H54 (cell line): ENCODE results near the gene RABL3.
"Not testable (repeated sequence)": the region's sequence is repeated elsewhere in the genome, so short reads cannot be mapped to it uniquely, and the experiment has no call there.

ENCODE experiments used
- DNase-seq: peaks from one replicate; pipeline ENCODE4 v3.0.0; 2011; ENCODE audit warnings: low spot score, mixed read lengths; ENCODE audit not compliant: insufficient read length
- FAIRE-seq: peaks from 3 replicates; lab custom pipeline; 2011; peaks lifted over from hg19 to GRCh38; lab: Jason Lieb, UNC
- POLR2A ChIP-seq: IDR thresholded peaks from 2 replicates; pipeline ENCODE4 v1.6.1; 2011; ENCODE audit warnings: low read depth, mild to moderate bottlenecking, low read length

RABL3 gene

GRCh38 chr3:120659834-120660233, 82.5 kb downstream of the RABL3 start:
- DNase-seq (no peak), FAIRE-seq (no peak)
- no peak for TF ChIP-seq POLR2A

DNA sequence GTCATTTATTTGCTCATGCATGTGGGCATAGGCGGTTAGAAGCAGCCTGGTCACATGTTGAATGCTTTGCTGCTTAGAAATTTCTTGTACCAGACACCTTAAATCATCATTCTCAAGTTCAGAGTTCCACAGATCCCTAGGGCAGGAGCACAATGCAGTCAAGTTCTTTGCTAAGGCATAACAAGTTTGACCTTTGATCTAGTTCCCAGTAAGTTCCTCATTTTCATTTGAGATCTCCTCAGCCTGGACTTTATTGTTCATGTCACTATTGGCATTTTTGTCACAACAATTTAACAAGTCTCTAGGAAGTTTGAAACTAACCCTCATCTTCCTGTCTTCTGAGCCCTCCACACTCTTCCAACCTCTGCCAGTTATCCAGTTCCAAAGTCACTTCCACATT, 83.0 kb downstream of the RABL3 start:
- DNase-seq (no peak), FAIRE-seq (no peak)
- TF ChIP-seq POLR2A = no peak

DNA sequence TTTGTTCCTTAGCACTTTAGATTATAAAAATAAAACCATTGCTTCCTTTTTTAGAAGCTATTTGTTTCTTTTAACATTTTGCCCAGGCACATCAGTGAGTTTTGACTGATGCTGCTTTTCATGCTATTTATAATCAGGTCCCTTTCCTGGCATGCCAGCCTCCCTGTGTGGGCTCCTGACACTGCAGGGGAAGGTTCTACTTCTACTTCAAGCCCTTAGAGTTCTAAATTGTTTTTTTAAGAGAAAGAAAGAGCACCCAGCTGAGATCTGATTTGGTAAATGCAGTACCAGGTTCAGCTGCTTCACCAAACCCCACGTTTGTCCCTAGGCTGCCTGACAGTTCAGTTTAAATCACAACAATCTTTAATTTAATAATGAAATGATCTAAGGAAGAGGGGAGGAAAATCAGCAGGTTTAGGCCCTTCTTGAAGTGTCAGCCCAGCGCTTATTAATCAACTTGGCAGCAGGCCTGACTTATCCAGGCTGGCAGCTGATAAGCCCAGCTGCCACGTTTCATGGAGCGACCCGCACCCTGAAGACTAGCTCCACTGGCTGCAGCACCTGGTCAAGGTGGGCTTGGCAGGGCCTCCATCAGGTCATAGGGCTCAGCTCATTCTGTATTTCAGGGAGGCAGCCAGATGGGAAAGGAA, 89.3 kb downstream of the RABL3 start:
- FAIRE-seq (no peak), DNase-seq (no peak)
- no peak for TF ChIP-seq POLR2A

DNA sequence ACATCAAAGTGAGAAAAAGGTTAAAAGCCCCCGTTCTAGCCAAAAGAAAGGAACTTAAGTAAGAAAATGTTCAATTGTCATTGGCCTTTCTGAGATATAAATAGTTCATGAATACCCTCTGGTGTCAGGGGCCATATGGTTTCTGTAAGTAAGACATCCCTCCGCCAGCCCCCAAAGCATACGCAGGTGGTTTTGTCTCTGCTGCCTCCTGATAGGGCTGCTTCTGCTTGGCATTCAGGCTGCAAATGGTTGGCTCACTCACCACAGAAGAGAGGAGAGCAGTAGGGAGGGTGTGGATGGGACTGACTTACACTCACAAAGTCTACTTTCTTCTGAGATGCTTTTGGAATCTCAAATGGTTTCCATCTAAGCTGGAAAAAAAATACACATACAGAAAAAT, 90.0 kb downstream of the RABL3 start:
- TF ChIP-seq POLR2A = no peak
- DNase-seq = no peak
- FAIRE-seq = no peak

DNA sequence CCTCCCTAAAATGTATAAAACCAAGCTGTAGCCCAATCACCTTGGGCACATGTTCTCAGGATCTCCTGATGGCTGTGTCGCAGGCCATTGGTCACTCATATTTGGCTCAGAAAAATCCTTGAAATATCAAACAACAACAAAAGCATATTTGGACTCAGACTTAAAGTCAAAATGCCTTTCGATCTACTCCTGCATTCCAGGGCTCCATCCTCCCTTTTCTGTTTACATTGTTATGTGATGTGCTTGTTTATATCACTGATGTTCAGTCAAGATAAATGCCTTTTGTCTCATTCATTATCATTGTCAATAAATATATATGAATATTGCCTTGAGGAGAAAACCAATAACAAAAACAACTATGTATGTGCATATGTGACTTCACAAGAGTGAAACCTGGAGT, 92.0 kb downstream of the RABL3 start:
- TF ChIP-seq POLR2A = no peak
- DNase-seq (no peak), FAIRE-seq (no peak)

DNA sequence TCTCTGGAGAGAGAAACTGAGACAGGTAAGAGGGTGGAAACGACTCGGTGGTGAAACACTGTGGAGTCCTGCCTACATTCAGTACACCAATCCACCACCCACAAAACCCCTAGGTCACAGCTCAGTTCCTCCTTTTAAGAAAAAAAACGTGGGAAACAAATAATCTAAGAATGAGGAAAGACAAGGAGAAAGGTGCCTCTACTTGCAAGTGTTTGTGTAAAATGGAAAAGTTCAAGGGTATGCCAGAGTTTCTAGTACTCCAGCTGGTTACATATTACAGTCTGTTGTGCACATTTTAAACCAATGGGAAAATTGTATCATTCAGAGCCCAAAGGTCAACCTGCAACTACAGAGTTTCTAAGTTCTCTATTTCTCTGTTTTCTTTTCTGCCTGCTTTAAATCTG, 92.5 kb downstream of the RABL3 start:
- FAIRE-seq (no peak), DNase-seq (no peak)

GRCh38 chr3:120648290-120648689, 94.0 kb downstream of the RABL3 start:
- no peak for FAIRE-seq
- TF ChIP-seq POLR2A = no peak
- no peak for DNase-seq

More for the DNA sequence above, 92.5 kb downstream of the RABL3 start:
- no peak for TF ChIP-seq POLR2A

- FAIRE-seq (no peak), DNase-seq (no peak)
- TF ChIP-seq POLR2A = no peak
Observed at GRCh38 chr3:120646771-120647432, 95.4 kb downstream of the RABL3 start.

DNA sequence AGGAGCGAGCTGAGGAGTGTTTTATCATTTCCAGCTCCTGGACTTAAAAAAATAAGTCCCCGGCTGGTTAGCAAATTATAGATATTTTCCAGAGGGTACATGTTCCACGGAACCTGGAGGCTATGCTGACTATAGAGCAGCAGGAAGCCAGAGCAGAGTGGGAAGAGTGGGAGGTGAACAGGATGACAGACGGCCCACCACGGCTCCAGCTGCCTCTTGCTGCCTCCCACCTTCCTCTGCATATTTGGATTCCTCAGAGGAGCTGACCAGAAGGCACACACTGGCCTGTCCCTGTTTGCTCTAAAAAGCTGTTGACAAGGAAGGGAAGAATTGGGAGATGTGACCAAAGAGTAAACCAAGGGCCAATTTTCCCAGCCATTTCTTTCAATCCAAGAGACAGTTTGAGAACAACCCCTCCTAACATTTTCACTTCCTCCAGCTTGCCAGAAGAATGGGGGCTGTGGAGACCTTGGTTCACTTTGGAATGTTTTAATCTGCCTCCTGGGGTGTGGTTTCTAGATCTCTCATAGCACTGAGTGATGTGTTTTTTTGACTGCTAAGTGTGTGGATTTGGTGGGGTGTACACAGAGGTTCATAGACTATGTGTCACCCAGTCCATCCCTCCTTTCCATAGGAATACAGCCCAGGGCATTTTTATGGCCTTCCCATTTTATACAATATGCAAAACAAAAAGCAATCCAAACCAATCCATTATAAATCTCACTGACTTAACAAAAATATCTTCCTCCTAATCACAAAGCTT, 97.1 kb downstream of the RABL3 start:
- no peak for DNase-seq
- FAIRE-seq = no peak
- TF ChIP-seq POLR2A = no peak

DNA sequence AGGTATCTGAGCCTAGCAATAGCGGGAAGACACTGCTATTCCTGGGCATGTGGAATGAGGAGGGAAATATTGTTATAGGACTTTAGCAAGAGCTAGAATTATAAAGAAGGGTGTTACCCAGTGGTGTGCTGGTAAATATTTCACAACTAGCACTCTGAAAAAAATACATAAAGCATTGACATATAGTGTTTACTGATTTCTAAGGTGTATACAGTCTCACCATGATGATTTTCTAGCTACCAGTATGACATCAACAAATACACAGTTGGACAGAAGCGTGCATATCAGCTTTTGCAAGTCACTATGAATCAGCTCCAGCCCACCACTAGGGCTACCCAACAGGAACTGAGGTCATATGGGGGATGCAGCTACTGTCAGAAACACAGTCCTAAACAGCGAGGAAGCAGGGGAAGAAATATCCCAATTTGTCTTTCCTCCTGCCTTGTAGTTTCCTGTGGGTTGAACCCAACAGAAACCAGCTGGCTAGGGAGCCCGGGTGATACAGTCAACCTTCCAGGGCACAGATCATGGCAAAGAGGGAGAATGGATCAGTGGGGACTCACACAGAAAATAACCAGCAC, 99.9 kb downstream of the RABL3 start:
- FAIRE-seq = no peak
- TF ChIP-seq POLR2A = no peak
- no peak for DNase-seq

DNA sequence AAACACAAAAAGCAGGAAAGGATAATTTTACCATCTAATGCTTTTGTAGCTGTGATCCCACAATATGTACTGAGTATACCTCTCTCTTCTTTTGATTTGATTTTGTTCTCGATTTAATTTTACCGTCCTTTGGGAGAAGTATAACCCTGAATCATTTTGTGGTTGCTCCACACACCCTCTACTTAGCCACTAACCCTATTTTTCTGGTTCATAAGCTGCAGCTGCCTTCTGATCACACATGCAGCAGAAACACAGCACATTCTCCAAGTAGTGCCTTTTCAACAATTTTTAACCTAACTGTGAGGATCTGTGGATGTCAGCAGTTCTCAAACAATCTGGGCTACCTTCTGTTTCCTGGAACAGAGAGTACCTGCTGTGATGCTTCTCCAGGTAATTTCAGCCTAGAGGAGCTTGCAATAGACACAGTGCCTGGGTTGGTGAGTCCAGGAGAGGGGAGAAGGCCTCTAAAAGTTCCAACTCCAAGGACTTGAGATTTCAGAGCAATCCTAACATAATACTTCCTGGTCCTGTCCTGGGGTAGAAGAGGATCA, 100.5 kb downstream of the RABL3 start:
- FAIRE-seq = no peak
- no peak for DNase-seq
- no peak for TF ChIP-seq POLR2A

GRCh38 chr3:120640231-120640630, 102.1 kb downstream of the RABL3 start:
- FAIRE-seq (no peak), DNase-seq (no peak)
- TF ChIP-seq POLR2A = no peak

DNA sequence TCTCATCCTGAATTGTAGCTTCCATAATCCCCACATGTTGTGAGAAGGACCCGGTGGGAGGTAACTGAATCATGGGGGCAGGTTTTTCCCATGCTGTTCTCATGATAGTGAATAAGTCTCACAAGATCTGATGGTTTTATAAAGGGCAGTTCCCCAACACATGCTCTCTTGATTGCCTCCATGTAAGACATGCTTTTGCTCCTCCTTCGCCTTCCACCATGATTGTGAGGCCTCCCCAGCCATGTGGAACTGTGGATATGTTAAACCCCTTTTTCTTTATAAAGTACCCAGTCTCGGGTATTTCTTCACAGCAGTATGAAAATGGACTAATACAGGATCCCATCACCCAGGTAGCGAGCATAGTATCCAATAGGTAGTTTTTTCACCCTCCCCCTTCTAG, 103.5 kb downstream of the RABL3 start:
- FAIRE-seq = not testable (repeated sequence)

DNA sequence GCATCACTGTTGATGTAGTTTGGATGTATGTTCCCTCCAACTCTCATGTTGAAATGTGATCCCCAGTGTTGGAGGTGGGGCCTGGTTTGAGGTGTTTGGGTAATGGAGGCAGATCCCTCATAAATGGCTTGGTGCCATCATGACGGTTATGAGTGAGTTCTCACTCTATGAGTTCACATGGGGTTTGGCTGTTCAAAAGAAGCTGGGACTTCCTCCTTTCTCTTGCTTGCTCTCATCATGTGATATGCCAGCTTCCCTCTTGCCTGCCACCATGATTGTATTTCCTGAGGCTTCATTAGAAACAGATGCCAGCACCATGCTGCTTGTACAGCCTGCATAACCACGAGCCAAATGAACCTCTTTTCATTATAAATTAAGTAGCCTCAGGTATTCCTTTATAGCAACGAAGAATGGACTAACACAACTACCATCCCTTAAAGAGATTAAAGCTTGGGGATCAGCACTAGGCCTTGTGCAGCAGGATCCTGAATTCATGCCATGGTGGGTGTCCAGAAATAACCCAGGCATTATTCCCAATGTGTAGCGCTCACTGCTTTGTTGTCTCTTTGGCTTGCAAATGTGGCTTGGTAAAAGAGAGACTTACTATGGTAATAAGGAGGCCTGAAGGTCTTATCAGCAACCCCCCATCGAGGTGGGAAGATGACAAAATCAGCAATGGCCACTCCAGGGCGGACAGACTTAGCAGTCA, 104.3 kb downstream of the RABL3 start:
- FAIRE-seq (no peak), DNase-seq (no peak)
- TF ChIP-seq POLR2A = no peak

More for the DNA sequence above, 103.5 kb downstream of the RABL3 start:
- DNase-seq = not testable (repeated sequence)
